Panc1 (cell line): ENCODE measurements around the gene C5.

ENCODE experiments used
- CTCF ChIP-seq: fragments of 450-650 bp; IDR thresholded peaks from 2 replicates; pipeline ENCODE4 v1.5.1; 2017; ENCODE audit warnings: mild to moderate bottlenecking
- POLR2AphosphoS5 ChIP-seq: IDR thresholded peaks from 2 replicates; pipeline ENCODE4 v1.6.1; 2012; ENCODE audit warnings: mild to moderate bottlenecking, low read depth, low read length, moderate library complexity

GRCh38 chr9:121013911-121014310 lies 36.2 kb downstream of the C5 start:
- TF ChIP-seq CTCF: no peak
- TF ChIP-seq POLR2AphosphoS5: no peak
